ENCODE results near the gene SHCBP1.
"Not testable (repeated sequence)": the region's sequence is repeated elsewhere in the genome, so short reads cannot be mapped to it uniquely, and the experiment has no call there.

The SHCBP1 gene, protein sequence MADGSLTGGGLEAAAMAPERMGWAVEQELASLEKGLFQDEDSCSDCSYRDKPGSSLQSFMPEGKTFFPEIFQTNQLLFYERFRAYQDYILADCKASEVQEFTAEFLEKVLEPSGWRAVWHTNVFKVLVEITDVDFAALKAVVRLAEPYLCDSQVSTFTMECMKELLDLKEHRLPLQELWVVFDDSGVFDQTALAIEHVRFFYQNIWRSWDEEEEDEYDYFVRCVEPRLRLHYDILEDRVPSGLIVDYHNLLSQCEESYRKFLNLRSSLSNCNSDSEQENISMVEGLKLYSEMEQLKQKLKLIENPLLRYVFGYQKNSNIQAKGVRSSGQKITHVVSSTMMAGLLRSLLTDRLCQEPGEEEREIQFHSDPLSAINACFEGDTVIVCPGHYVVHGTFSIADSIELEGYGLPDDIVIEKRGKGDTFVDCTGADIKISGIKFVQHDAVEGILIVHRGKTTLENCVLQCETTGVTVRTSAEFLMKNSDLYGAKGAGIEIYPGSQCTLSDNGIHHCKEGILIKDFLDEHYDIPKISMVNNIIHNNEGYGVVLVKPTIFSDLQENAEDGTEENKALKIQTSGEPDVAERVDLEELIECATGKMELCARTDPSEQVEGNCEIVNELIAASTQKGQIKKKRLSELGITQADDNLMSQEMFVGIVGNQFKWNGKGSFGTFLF

GRCh38 chr16:46621006-46621933, at the start of gene SHCBP1:
Gene SHCBP1 (minus strand): TSS chr16:46621379. CDS start chr16:46621359, 20 bp downstream.
- peak; percentile 96 for DNase-seq (ENCODE audit: low spot score)

- no peak for DNase-seq (ENCODE audit: low spot score)
Observed at GRCh38 chr16:46662123-46662522, 40.9 kb upstream of the SHCBP1 start.

- no peak for DNase-seq (ENCODE audit: low spot score)
Observed at GRCh38 chr16:46658925-46659324, 37.7 kb upstream of the SHCBP1 start.

- DNase-seq (ENCODE audit: low spot score) = no peak
Observed at GRCh38 chr16:46651305-46651704, 30.1 kb upstream of the SHCBP1 start.

DNA sequence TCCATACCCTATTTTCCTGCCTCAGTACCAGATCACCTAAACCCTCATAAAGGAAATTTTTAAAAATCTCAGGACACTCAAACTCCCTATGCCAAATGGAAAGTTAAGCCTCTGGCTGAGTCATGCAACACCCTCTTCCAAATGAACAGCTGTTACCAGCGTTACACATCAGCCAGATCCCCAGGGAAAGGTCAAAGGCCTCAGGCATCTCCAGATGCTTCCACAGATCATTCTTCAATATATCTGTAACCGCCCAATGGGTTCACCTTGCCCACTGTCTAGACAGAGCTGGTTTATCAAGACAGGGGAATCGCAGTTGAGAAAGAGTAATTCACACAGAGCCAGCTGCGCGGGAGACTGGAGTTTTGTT, 29.1 kb upstream of the SHCBP1 start:
- peak; percentile 64 for DNase-seq (ENCODE audit: low spot score)

GRCh38 chr16:46649588-46650253, 28.5 kb upstream of the SHCBP1 start:
- DNase-seq (ENCODE audit: low spot score) = peak; percentile 86

- DNase-seq (ENCODE audit: low spot score) = no peak
Observed at GRCh38 chr16:46648656-46649055, 27.5 kb upstream of the SHCBP1 start.

DNA sequence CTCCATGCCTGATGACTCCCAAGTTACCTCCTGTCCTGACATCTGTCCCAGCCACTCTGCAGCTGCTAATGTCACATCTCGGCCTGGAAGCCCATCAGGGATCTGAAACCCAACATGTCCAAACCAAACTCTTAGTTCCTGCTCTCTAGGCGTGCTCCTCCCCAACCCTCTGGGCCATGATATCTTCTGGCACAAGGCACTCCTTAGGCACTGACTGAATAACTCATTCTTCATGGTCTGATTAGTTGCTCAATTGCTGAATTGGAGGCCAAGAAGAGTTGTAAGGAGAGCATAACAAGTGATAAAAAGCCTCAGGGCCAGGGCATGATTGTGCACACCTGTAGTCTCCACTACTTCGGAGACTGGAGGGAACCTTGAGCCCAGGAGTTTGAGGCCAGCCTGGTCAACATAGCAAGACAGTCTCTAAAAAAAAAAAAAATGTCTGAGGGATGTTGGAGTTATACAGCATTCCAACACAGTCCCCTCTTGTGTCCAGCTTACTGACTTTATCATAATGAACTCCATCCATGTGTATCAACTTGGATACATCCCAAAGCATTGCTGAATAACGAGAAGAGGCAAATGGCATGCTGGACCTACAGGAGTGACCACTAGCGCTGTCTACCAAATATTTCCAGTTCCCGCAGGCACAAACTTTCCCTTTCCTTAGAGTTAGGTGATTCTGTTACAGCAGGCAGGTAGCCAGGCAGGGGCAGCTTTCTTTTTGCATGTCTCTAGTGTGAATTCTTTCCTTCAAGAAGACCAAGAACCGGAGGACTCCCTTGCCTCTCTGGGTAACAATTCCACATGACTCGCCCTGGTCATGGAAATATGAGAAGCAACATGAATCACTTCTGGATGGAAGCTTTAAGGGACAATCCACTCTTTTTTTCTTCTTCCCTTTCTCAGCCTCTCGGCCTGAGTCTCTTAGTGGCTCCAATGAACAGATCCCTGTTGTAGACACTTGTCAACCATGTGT, 18.1 kb upstream of the SHCBP1 start:
- peak; percentile 50 for DNase-seq (ENCODE audit: low spot score)

DNA sequence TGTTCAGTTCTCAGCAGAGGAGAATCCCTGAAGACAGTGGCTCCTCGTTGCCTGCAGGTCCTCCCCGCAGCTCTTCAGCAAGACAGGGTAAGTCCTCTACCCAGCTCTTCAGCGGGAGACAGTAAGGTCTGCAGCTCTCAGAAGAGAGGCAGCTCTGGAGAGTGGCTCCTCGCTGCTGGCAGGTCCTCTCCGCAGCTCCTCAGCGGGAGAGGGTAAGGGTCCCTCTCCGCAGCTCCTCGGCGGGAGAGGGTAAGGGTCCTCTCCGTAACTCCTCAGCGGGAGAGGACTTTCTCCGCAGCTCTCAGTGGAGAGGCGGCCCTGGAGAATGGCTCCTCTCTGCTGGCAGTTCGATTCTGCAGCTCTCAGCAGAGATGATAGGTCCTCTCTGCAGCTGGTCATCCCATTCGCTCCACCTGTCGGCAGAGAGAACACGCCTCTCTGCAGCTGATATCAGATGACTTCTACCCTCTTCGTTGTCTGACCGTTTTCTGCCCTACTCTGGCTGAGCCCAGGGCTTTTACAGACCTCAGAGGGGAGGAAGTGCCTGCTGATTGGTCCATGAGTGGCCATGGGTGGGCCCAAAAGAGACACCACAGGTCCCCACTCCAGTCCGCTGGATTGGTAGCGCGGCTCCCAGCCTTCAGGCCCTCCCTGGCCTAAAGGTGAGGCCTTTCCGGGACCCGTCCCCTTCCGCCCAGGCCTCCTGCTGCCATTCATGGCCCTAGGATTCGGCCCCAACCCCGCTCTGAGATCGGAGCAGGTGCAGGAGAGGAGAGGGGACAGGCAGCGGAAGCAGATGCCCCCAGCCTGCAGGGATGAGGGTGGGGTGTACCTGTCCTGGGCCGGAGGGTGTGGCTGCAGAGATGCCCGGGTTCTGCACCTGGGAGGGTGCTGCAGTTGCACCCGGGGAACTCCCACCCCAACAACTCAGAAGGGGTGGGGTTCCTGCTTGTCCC, 11.9 kb upstream of the SHCBP1 start:
- no peak for DNase-seq (ENCODE audit: low spot score)

DNA sequence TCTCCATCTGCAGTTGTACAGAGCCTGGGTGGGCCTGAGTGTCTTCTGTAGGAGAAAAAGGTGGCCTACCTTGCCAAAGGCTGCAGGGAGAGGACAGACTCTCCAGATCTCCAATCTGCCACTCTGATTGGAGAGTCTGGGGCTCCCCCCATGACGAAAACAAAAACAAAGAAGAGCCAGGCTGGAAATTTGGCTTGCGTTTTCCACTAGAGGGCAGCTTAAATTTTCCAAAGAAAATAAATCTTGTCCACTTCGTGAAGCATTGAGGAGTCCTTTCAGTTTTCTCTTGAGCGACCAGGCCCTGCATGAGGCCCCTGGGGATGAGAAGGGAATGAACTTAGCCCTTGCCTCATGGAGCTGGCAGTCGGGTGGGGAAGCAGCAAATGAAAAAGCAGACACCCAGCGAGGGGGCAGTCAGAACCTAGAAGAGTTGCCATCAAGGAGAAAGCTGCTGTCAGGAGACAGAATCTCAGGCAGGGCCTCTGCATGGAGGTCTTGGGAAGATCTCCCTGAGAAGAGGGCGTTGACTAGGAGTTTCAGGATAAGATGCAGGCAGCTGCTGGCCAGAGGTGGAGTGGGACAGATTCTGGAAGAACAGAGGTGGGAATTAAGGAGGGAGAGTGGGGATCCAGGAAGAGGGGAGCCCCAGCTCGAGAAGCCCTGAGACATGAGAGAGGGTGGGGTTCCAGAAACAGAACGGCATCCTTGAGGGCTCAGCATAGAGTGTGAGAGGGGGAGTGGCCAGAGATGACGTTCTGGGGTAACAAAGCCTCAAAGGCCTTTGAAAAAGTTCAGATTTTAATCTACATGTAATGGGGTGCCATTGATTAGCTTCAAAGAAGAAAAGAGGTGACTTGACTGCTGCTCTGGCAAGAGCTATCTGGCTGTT, 8.4 kb upstream of the SHCBP1 start:
- peak; percentile 83 for DNase-seq (ENCODE audit: low spot score)

GRCh38 chr16:46627746-46628145, 6.6 kb upstream of the SHCBP1 start:
- no peak for DNase-seq (ENCODE audit: low spot score)

- DNase-seq (ENCODE audit: low spot score) = not testable (repeated sequence)
Observed at GRCh38 chr16:46626681-46627080, 5.5 kb upstream of the SHCBP1 start.

DNA sequence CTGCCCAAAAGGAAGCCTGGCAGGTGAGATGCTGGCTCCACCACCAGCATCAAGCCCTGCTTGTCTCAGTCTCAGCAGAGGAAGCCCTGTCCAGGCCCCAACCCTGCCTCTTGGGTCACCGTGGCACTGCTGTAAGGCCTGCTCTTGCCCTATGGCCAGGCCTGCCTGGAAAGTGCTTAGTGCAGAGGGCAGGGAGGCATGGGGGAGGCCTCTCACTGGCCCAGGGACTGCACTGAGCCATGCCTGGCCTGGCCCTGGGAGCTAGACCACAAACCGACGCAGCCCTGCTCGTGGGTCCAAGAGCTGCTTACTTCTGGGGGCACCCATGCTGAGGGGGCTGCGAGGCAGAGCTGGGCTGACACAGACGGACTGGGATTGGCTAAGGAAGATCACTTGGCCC, 3.7 kb upstream of the SHCBP1 start:
- DNase-seq (ENCODE audit: low spot score) = not testable (repeated sequence)

DNA sequence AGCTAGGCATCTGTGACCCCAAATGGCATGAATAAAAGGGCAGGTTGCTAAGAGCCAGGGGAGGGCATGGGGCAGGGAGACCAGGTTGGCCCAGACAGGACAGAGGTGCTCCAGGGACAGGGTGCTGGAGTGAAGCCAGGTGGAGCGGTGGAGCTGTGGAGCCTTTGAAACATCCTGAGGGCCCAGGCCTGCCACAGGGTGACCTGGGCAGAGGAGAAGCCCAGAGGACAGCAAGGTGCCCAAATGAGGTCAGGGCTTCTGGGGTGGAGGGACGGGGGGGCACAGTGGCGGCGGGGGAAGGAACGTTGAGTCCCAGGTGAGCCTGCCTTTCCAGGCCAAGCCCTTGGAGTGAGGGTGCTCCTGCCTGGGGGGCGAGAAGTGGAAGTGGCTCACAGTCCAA, 2.5 kb upstream of the SHCBP1 start:
- DNase-seq (ENCODE audit: low spot score) = not testable (repeated sequence)

DNA sequence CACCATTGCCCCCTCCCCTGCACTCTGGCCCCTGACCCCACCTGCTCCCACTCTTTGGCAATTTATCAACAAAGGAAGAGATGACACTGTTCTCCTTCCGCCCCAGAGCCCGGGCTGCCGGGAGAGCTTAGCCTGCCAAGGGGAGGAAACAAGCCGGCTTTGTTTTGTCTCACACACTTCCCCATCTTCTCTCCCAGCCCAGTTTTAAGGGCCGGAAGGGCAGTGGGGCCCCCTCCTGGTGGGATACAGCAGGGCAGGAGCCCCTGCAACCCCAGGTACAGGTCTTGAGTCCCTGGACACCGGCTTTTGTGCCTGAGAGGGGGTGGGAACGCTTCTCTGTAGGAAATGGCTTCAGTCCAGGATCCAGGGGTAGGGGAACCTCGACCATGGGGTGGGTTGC, 2.1 kb upstream of the SHCBP1 start:
- DNase-seq (ENCODE audit: low spot score) = not testable (repeated sequence)

DNA sequence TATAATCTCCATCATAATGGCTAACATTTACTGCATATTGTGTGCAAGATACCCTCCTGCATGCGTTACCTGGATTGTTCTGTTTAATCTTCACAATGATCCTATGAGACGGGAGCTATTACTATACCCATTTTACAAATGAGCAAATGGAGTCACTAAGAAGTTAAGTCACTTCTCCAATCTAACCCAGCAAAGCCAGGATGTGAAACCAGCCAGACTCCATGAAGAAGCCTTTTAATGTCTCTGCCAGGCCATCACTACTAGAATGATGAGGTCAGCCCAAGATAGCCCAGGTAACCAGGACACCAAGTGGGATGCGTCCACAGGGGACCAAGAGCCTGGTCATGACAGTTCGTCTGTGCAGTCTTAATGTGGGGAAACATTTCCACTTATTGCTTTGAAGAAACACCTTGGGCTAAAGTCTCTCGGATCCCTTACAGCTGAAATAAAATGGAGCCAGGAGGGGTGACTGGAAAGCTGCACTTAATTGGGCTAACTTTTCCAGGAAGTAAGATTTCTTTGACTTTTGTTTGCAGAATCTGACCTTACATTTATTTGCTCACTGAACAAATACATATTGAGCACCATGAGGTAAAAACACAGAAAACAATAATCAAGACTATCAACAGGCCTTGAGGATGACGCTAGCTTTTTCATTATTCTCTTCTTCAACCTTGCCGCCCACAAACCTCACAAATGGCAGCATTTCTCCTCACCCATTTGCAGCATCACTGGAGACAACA, 926 bp upstream of the SHCBP1 start:
- DNase-seq (ENCODE audit: low spot score) = no peak

DNA sequence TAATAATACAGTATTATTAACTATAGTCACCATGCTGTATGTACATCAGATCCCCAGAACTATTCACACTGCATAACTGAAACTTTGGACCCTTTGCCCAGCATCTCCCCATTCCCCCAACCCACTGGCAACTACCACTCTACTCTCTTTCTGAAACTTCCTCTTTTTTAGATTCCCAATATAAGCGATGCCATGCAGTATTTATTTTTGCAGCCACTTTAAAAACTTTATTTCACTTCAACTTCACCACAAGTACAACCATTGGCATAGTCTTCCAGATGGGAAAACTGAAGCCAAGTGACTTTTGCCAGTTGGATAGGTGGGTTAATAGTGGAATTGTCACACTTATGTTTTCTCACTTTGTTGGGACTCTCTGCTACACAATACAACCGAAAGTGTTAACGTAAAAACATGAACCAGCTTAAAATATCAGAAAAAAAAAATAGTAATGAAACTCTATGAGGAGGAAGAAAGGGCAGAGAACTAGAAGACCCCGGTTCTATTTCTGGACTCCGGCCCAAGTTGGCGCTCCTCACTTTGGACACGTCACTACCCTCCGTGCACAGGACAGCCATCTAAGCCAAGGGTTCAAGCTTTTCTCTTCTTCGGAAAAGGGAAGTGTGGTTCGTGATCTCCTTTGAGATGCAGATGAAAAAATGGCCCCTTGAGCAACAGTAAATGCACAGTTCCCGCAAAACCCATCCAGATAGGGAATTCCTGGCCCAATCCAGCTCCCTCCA, 743 bp downstream of the SHCBP1 start:
- peak; percentile 48 for DNase-seq (ENCODE audit: low spot score)
